Right renal cortex interstitium (tissue), 3 donors: ENCODE results near the gene SH3TC1. TPM values are rescaled to one million over a fixed set of nuclear protein-coding genes. Genes with fewer than 3 reads are reported as not detected.

Experiments
- DNase-seq, 3 donors: peaks; one replicate each; pipeline ENCODE4 v3.0.0-alpha.2; 2013; ENCODE audit warnings: low read depth in 3 of 3, low spot score in 2 of 3
- polyA plus RNA-seq, 3 donors: library from polyadenylated mRNA; unstranded; fragments of 120-200 nt; gene quantifications; one replicate each; pipeline ENCODE4 v1.2.1, GENCODE V29; 2013; ENCODE audit not compliant: insufficient read length in 3 of 3

The SH3TC1 gene
- polyA plus RNA-seq, 3 donors, result 19.3 to 22.3 (median 19.4) TPM

GRCh38 chr4:8272472-8273428, 73.7 kb downstream of the SH3TC1 start:
- no peak for DNase-seq

DNA sequence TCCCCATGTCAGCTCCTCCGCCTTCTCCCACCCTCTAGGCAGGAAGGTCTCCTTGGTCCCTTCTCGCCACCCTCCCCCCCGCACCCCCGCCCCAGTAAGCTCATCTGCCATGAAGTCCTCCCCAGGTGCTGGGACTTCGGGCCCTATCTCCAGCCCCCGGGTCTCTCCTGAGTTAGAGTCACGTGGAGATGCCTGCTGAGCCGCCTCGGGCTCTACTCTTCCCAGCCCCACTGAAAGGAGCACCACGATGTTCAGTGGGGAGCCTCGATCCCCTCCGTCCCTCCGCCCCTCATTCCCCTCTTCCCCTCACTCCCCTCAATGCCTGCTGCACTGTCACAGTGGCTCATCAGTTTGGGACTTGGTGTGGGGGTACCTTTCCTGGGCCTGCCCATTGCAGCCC, 74.4 kb downstream of the SH3TC1 start:
- no peak for DNase-seq

GRCh38 chr4:8274066-8274652, 75.1 kb downstream of the SH3TC1 start:
- no peak for DNase-seq

- DNase-seq, result peak; percentile 80 to 89 (median 87)
Measured at GRCh38 chr4:8274765-8275547, 75.9 kb downstream of the SH3TC1 start.

DNA sequence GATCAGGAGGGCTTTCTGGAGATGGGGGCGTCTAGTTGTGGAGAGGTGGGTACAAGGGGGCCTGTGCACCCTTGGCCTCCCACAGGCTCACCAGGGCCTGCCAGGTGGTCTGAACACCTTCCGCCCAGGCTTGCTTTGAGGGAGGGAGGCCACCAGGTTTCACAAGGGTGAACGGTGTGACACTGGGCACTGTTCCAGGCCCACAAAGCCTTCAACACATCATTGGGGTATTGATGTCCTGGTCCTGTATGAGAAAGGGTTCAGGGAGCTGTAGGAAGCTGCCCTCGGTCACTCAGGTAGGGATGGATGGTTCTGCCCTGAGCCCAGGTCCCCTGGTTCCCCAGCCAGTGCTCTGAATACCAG, 76.4 kb downstream of the SH3TC1 start:
- DNase-seq, result no peak

DNA sequence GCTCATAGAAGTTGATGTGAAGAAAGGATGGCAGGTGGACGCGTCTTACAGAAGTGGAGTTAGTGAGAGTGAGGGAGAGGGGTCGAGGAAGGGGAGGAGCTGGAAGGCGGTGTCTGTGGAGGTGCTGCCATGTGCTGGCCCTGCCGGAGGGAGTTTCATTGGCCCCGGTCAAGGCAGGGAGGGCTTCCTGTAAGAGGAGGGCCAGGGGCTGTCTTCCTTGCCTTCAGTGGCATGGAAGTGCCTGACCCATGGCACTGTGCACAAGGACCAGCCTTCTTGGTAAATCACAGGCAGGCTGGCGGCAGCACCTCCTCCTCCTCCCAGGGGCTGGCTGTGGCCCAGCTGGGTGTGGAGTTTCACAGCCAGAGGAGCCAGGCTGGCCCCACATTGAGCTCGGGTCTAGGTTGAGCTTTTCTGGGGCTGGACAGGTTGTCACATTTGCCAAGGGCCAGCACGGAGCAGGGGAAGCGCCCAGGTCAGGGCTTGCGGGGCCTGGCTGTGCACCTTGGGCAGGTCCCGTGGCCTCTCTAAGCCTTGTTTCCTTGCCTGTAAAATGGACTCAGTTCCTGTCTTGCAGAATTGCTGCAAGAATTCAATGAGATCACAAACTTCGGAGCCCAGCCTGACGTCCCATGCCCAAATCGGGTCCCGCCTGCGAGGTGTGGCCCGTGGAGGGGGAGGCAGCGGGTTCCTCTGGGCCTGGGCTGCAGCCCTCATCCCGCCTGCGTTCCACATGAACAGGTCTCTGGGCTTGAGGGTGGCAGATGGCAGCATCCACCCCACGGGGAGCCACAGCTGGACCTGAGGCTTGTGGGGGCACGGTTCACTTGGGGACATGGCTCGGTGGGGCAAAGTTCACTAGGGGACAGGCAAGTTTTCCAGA, 77.5 kb downstream of the SH3TC1 start:
- DNase-seq, result no peak

DNA sequence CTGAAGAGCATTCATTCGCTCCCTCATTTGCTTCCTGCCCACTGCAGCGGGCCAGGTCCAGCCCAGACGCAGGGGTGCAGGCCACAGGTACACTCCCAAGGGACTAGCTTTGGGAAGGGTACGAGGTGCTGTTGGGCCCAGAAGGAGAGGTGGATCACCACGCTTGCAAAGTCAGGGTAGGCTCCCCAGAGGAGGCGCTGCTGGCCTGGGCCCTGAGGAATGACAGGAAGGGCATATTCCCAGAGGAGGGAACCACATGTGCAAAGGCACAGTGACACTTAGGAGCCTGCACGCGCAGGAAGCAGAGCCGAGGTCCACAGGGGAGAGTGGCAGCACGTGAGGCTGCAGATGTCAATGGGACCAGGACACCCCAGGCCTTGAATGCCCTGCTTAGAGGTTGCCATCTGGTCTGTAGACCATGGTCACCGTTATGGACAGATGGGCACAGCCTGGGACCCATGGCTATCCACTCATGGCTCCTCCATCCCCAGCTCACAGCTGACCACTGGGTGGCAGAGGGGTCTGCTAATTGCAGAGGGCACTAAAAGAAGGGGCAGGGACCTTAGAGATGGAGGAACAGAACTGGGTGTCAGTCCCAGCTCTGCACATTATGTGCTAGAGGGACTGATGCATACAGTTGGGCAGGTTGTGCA, 78.4 kb downstream of the SH3TC1 start:
- DNase-seq, result no peak

DNA sequence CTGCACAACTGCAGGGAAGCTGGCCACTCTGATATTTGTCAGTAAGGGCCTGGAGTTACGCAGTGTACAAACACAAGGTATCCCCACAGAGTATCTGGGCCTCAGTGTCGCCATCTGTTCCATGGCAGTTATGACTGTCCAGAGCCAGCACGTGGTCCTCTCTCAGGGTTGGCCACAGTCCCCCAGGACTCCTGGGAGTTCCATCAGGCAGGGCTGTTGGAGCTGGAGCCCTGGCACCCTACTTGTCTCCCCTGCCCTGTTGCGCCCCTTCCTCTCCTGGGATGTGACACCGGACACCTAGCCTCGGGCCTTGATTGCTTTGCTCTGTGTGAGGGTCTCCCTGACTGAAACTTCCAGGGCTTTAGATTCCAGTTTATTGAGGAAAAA, 78.9 kb downstream of the SH3TC1 start:
- no peak for DNase-seq

DNA sequence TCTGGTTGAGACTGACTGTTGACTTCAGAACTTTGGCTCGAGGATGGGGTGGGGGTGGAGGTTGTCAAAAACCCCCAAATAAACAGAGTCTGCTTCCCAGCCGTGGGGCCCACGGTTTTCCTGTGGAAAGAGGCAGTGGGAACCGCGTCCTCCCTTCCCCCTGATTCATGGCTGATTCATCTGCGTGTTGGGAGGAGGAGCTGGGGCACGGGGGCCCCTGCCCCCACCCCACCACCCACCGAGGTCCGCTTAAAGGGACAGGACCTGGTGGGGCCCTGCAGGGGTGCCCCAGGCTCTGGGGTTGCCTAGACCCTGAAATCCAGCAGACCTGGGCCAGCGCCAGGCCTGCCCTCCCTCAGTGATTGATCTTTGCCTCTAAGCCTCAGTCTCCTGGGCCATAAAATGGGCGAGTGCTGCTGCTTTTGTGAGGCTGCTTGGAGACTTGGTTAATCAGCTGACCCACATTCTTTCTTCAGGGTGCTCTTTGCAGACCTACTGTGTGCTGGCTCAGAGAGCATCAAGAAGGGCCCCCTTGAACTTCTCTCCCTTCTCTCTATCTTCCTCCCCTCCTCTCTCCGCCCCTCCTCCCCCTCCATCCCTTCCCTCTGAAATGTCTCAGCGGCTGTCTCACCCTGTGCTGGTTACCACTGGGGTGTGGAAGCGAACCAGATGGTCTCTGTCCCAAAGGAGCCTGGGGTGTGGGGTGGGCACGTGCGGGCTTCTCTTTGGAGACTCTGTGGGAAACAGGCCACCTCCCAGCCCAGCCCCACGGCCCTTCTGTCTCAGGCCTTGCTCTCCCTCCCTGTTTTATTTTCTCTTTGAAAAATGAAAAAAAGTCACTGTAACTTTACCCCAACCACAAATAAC, 79.6 kb downstream of the SH3TC1 start:
- DNase-seq, result no peak

DNA sequence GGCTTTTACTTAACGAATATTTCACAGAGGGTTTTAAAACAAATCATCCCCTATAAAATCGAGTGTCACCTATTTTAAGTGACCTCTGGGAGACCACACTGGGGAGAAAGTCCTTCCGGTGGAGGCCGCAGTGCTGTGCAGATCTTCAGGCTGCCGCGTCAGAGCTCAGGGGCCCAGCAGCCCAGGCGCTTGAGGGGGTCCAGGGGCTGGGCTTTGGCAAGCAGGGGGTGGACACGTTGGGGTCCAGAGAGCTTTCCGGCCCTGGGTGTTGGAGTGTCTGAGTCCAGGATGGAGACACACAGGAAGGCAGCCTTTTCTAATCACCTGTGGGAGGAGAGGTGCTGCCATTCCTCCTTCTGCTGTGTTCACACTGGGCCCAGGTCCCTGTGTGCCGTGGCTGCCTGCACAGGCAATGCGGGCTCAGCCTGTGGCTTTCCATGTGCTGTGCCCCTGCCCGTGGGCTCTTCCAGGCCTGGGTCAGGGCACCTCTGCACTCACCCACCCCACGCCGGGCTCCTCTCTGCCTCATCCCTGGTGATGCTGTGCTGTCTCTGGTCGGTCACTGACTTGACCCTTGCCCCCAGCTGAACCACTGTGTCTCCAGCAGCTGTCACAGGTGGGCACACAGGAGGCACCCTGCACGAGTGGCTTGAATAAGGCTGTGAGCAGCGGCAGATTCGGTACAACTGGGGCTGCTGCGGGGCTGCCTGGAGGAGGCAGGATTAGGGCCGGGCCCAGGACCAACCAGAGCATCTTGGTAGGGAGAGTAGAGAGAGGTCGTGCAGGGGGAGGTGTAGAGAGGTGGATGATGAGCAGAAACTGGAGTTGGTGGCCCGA, 80.4 kb downstream of the SH3TC1 start:
- DNase-seq, result no peak

- no peak for DNase-seq
Measured at GRCh38 chr4:8280158-8280875, 81.2 kb downstream of the SH3TC1 start.

GRCh38 chr4:8280876-8281440, 81.9 kb downstream of the SH3TC1 start:
- DNase-seq, result no peak

GRCh38 chr4:8281519-8282133, 82.5 kb downstream of the SH3TC1 start:
- no peak for DNase-seq

DNA sequence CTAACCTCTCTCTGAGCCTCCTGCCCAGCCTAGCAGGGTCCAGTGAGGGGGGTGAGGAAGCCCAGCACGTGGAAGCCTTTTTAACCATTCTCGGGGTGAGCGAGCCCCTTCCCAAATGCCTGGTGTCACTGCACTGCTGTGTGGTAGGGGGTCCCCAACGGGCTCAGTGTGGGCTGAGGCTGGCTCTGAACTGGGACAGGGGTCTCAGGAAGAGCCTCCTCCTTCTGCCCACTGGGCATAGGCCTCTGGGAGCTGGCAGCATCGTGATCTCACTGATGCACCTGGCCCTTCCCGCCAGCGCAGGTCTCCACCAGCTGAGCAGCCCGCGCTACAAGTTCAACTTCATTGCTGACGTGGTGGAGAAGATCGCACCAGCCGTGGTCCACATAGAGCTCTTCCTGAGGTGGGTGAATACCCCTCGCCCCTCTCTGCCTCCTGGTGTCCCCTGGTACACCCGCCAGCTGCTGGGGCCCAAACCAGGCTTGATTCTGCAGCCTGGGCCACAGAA, 83.1 kb downstream of the SH3TC1 start:
- DNase-seq, result no peak

DNA sequence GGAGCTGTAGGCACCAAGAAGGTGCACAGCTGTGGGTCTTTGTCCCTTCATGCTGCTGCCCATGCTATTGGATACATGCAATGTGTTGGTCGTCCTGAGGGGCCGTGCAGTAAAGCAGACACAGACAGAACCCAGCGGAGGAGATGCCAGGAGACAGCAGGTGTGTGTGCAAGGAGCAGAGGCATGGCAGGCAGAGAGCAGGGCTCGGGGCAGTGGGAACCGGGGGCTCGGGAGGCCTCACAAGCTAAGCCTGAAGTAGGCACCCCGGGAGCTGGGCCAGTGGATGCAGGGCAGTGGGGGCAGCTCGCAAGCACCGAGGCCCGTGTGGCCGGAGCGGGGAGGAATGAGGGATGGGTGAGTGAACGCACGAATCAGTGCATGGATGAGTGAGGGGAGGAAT, 83.7 kb downstream of the SH3TC1 start:
- no peak for DNase-seq

- DNase-seq, result no peak
Measured at GRCh38 chr4:8283161-8283560, 84.1 kb downstream of the SH3TC1 start.
